GM18870 (cell line): ENCODE measurements around the gene HRAS.

Experiments used
- ATAC-seq: cut with Tn5 transposase; IDR thresholded peaks from one replicate; pipeline ENCODE4 v1.9.1; 2021; ENCODE audit warnings: moderate library complexity; ENCODE audit not compliant: unreplicated experiment

HRAS gene

DNA sequence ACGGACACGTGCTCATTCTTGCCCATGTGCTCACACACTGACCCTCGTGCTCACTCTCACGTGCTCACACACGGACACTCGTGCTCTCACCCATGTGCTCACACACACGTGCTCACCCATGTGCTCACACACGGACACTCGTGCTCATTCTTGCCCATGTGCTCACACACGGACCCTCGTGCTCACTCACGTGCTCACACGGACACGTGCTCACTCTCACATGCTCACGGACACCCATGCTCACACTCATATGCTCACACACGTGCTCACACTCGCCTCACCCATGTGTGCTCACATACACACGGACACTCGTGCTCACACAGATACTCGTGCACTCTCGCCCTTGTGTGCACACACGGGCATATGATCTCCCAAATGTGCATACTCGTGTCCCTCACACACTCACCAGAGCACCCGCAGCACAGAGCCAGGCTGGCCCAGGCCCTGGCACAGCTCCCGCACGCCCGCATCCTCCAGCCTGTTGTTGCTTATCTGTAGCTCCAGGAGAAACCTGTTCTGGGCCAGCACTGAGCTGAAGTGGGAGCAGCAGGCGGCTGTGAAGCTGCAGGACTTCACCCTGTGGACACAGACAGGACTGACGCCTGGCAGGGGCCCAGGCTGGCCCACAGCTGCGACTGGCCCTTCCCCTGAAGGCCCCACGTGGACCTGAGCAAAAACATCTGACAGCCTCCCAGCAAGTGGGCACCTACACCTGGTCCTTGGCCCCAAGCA, 37.6 kb downstream of the HRAS start:
- no peak for ATAC-seq

DNA sequence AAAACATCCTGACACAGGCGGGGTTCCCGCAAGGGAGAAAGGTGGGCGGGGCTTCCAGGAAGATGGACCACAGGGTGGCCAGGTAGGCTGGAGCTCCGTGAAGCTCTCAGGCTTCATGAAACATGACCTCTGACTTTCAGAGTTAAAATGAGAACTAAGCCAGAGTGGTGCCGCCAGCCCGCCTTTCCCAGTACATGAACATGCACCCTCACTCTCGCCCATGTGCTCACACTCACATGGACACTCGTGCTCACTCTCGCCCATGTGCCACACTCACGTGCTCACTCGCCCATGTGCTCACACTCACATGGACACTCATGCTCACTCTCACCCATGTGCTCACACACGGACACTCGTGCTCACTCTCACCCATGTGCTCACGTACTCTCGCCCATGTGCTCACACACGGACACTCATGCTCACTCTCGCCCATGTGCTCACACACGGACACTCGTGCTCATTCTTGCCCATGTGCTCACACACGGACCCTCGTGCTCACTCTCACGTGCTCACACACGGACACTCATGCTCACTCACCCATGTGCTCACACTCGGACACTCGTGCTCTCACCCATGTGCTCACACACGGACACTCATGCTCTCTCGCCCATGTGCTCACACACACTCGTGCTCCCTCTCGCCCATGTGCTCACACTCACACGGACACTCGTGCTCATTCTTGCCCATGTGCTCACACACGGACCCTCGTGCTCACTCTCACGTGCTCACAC, 38.4 kb downstream of the HRAS start:
- no peak for ATAC-seq

DNA sequence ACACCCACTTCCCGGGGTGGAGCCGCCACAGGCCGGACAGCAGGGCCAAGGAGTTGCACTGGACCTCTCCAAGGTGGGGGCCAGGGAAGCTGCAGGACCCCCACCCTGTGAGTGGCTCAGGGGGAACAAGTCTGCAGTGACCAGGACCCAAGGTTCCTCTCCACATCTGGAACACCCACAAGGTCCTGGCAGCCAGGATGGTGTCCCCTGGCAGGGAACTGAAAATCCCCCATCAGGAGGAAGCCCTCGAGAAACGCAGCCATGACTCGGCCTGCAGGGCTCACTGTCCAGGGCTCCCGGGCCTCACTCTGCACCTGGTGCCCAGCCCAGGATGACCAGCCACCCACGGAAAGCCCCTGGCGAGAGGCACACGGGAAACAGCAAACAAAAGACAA, 39.8 kb downstream of the HRAS start:
- no peak for ATAC-seq

DNA sequence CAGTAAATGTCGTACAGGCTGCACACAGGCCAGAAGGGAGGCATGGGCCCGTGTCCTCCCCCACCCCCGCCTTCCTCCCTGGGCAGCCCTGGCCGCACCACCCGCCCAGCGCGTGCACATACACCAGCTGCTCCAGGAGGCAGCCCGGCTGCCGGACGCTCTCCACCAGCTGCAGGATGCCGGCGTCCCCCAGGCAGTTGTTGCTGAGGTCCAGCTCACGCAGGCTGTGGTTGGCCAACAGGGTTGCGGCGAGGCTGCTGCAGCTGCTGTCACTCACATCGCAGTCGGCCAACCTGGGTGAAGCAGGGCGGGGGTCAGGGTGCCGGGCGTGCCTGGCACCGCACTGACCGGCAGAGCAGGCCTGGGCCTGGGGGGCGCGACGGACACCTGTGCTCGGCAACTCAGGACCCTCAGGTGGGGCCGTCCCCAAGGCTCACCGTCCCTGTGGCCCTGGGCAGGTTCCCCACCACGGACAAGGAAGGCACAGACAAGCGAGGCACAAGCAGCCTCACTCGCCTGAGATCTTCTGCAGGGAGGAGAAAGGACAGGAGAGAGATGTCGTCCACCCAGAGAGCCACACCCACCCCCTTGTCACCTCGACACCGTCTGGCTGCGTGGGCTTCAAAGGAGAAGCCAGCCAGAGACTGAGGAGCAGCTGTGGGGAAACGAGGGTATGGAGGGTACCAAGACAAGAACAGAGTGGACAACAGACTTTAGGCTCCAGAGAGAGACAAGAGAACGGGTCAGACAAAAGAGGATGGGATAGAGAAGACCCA, 40.4 kb downstream of the HRAS start:
- ATAC-seq = no peak

DNA sequence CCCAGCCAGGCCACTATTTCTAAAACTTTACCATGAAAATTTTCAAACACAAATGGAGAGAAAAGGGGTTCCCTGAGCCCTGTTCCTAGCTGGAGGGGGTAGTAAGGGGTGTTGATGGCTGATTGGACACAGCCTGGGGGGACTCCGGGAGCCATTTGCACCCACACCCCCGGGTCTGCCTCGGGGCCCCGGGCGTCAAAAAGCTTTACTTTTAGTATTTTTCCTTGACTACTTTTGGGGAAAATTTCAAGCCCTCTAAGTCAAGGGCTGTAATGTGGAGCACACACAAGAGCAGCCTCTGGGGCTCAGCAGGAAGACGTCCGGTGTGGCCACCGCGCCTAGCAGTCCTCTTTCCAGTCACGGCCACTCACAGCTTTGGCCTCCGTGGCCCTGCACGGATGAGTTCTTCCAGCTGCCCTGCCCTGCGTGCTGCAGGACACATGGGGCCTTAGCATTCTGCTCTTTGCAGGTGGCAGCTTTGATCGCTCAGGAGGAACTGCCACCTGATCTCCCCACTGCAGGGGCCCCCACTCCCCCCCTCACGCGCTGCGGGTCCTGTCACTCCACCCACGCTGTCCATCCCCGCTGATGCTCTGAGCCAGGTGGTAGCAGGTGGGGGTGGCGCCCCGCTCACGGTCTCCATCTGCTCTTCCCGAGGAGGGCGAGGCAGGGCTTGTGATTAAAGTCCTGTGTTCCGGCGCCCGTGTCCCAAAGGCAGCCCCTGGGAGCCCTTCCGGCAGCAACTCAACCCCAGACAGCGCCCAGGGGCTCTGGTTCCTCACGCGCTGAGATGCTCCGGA, 42.7 kb downstream of the HRAS start:
- ATAC-seq = no peak

DNA sequence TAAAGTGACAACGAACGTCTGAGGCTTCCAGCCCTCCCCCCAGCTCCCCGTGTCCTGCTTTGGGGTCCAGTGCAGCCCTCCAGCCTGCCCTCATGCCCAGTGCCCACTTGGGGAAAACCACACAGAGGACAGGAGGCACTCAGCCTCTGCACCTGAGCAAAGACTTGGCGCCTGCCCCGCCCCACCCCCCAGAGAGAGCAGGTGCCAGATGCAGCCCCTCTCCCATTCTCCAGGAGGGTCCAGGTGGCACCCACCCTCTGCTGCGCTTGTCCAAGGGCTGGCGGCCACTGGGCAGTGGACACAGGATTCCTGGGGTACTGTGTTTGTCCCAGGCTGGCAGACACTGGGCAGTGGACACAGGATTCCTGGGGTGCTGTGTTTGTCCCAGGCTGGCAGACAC, 44.0 kb downstream of the HRAS start:
- ATAC-seq = no peak

DNA sequence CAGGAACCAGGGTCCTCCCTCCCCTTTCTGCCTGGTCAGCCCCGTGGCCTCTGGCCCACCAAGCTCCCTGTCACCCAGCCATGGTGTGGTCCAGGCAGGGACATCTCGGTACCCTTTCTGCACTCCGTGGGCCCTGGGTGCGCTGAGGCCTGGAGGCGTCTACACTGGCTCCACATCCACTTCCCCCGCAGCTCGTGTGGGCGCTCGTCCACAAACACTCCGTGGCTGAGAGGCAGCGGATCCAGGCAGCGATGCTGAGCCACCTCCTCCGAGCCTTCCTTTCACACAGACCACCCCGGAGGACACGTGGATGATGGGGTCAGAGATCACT, 44.5 kb downstream of the HRAS start:
- no peak for ATAC-seq

DNA sequence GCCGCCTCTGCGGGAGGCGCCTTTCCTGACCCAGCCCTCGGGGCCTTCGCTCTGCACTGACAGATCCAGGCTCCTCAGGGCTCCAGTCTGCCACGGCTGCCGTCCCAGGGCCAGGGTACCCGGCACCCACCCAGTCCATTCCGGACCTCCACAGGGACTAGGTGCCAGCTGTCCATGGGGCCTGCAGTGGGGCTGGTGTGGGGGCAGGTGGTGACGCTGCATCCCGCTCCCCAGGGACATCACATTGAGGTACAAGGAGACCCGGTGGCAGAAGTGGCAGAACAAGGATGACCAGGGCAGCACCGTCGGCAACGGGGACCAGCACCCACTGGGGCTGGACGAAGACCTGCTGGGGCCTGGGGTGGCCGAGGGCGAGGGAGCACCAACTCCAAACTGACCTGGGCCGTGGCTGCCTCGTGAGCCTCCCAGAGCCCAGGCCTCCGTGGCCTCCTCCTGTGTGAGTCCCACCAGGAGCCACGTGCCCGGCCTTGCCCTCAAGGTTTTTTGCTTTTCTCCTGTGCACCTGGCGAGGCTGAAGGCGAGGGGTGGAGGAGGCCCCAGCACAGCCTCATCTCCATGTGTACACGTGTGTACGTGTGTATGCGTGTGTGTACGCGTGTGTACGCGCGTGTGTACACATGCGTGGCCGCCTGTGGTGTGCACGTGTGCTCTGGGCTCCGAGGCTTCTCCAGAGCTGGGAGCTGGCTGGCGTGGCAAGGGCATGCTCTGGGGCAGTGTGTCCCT, 45.0 kb downstream of the HRAS start:
- no peak for ATAC-seq

DNA sequence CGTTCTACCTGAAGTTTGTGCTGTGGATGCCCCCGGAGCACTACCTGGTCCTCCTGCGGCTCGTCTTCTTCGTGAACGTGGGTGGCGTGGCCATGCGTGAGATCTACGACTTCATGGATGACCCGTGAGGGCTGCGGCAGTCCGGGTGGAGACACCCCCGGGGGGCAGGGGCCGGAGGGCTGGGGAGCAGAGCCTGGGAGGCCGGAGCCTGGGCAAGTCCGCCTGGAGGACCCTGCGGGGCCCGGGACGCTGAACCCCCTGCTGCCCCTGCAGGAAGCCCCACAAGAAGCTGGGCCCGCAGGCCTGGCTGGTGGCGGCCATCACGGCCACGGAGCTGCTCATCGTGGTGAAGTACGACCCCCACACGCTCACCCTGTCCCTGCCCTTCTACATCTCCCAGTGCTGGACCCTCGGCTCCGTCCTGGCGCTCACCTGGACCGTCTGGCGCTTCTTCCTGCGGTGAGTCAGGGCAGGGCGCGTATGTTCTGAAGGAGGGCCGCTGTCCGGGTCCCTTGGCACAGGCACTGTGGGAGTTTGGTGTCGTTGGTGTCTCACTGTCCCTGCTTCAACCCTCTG, 45.7 kb downstream of the HRAS start:
- no peak for ATAC-seq

DNA sequence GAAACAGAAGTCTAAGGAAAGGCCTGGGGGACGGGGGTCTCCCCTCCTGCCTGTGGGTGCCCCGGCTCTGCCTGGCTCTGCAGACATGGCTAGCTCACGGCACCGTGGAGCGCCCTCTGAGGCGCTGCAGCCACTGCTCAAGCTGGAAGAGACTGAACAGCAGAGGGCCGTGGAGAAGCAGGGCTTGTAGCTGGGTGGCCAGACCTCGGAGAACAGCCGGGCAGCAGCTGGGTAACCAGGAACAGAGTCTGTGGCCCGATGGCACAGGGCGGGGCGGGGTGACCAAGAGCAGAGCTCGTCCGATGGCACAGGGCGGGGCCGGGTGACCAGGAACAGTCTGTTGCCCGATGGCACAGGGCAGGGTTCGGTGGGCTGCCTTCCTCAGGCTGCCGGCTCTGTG, 46.4 kb downstream of the HRAS start:
- no peak for ATAC-seq

DNA sequence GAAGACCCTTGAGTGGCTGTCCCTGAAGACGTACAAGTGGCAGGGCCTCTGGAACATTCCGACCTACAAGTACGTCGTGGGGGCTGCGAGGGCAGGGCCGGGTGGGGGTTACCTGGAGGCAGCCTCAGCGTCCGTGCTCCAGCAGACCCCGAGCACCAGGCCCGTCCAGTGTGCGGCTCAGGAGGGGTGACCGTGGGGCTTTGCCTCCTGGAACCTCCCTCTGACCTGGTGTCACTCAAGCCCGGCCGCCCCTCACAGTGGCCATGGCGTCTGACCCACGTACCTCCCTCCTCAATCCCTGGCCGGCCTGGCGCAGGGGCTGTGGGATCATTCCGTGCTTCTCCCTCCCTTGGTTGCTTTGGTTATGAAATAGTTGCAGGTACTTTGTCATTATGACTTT, 46.8 kb downstream of the HRAS start:
- ATAC-seq = no peak

DNA sequence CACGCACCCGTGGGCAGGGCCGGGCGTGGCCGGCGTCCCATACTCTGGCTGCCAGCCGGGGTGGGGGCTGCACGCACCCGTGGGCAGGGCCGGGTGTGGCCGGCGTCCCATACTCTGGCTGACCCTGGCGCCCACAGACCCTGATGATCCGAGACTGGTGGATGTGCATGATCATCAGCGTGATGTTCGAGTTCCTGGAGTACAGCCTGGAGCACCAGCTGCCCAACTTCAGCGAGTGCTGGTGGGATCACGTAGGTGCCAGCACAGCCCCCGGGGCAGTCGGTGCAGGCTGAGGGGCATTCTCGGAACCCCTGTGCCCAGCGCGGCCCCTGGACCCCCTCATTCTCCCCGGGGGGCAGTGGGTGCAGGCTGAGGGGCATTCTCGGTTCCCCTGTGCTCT, 47.3 kb downstream of the HRAS start:
- ATAC-seq = no peak

DNA sequence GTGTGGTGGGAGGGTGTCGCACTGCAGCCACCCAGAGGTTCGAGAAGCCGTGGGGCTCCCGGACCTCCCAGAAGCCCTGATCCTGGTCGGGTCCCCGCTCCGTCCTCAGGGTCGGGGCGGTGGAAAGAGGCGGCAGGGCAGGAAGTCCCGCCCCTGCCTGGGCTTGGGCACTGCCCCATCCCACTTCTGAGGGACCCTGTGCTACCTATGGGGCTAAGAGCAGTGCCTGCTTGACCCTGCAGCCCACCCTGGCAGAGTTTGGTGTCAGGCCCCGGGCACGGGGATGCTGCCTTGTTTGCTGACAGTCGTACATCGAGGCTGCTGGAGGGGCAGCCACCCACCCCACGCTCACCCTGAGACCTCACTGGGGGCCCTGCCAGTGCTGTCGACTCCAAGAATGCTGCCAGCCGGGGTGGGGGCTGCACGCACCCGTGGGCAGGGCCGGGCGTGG, 47.8 kb downstream of the HRAS start:
- ATAC-seq = no peak

DNA sequence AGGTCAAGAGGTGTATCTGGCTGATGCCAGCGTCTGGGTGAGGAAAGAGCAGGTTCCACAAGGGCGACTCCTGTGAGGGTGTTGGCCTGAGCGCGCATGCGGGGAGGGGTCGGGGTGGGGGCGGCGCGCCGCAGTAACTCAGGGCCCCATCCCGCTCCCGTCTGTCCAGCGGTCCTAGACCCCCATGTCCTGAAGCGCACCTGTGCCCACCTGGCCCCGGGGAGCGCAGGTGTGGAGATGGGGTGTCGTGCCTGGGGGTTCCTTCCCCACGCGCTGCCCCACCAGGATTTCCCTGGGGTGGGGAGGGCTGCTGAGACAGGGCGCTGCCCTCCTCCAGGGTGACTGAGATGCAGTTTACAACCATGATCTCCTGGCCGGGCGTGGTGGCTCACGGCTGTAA, 49.2 kb downstream of the HRAS start:
- ATAC-seq = no peak

DNA sequence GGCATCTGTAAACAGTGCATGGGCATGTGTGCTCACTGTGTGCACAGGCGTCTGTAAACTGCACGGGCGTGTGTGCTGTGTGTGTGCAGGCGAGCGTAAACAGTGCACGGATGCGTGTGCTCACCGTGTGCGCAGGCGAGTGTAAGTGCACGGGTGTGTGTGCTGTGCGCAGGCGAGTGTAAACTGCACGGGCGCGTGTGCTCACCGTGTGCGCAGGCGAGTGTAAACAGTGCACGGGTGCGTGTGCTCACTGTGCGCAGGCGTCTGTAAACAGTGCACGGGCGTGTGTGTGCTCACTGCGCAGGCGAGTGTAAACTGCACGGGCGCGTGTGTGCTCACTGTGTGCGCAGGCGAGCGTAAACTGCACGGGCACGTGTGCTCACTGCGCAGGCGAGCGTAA, 50.8 kb downstream of the HRAS start:
- ATAC-seq = no peak
